GM12873 (cell line): Measurements from ENCODE around the gene STRA8.

Source experiments
- CTCF ChIP-seq: IDR thresholded peaks from 2 replicates; pipeline ENCODE4 v1.5.1; 2012; ENCODE audit warnings: low read depth, mild to moderate bottlenecking, moderate library complexity, low read length, control low read depth; ENCODE audit not compliant: insufficient read depth; ENCODE audit errors: missing control alignments

STRA8 gene

DNA sequence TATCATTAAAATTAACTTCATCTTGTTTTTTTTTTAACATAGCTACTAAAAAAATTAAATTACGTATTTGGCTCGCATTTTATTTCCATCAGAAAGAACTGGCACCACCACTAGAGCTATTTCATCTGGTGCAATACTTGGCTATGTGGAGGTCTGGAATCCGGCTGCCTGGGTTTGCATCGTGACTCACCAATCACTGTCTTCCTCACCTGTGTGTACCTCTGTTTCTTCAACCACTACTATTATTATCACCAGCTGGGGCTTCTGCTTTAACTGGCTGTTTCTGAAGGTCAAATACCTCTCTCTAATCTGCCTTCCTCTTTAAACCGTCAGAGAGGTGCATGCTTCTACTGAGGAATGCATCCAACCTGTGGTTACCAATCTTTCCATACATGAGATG is 28.8 kb upstream of the STRA8 start:
- no peak for TF ChIP-seq CTCF

DNA sequence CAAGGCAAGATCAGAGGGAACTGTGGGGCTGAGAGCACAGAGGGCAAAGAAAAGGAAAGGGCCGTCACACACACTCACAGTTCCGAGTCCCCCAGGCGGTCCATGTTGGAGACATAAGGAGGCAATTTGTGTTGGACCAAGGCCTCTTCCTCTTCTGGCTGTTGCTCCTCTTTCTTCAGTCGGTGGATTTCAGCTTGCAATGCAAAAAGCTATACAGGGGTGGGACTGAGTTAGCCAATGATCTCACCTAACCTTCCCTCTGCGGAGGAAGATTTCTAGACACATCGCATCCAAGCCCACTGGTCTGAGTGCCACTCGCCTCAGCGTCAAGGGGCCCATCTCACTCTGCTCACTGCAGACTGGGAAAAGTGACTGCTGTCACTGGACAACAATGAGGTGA is 27.8 kb upstream of the STRA8 start:
- TF ChIP-seq CTCF, result no peak

DNA sequence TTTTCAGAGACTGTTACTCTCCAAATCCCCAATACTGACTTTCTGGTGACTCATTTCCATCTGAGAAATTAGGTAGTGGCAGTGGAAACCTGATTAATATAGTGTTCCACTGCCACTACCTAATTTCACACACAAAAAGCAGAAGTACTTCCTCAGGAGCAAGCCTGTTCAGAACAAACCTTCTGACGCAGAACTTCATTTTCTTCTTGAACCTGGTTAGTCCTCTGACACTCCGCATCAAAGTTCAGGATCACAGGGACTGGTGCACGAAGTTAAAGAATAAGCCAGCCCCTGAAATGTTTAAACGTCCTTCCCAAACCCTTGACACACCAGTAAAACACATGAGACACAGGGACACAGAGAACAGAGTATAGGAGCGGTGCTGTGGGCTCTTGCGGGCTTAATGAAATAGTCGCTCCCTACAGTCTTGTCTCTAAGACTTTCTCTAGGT is 26.7 kb upstream of the STRA8 start:
- TF ChIP-seq CTCF, result no peak

DNA sequence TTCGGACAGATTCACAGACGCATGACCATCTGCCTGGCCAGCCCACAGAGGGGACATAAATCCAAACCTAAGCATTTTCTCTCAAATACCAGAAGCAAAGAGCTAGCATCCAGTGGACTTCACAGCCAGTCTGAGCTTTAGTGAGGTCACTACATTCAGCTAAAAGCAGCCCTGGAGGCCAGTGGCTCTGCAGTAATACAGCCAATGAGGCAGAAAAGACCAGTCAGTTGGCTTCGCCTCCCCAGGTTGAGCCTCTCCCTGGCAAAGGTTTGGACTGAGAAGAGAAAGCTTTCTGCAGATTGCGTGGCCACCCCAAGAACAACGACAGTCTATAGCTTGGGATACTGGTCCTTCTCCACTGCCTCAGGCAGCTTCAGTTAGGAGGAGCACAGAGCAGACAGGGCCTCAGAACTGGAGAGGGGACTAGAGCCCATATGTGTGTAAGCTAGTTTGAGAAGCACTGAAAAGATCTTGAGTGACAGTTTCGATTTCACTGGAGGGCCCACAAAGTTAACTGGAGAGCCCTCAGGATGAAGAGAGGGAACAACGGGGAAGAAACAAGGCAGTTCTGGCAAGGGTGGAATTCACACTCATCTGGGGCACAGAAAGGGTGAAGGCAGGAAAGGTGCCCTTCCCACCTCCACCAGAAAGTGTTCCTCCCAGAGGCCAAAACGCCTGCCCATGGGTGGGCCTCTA is 26.1 kb upstream of the STRA8 start:
- no peak for TF ChIP-seq CTCF

GRCh38 chr7:135208102-135208793 is 25.4 kb upstream of the STRA8 start:
- no peak for TF ChIP-seq CTCF

DNA sequence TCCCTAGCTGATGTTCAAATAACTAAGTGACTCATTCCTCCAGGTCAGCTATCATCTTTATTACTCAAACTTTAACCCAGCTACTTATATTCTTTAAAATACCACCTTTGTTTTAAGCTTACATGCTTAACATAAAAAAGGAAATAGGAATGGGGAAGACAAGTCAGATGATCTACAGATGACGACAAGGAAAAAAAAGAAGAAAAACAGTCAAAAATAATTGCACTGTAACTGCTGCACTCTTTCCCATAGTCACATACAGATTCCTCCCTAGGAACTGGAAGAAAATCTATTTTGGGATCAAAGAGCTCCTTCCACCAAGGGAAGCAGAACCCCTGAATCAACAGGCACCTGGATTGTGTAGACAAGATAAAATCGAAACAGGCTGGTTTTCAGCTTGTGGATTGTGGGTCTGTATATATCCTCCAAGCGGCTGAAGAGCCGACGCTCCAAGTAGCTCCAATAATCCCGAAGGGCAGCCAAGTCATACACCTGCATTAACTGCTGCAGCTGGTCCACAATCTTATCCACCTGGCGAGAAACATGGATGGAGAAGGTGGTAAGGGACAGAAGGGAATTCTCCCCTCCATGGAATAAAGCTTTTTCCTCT is 24.3 kb upstream of the STRA8 start:
- no peak for TF ChIP-seq CTCF

DNA sequence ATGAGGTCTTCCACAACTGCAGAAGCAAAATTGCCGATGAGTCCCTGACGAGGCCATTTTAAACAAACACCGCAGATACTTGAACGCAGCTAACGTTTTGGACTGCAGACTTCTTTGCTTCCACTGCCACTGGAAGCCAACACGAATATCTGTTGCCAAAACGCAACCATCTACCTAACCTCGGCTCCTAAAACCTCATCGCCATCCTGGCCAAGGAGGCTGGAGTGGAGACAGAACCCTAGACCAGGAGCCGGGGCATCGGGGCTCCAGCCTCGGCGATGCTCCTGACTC is 22.8 kb upstream of the STRA8 start:
- TF ChIP-seq CTCF, result no peak
